Thyroid gland (tissue), 4 donors: ENCODE data around the gene DHX58. TPM values are rescaled to one million over a fixed set of nuclear protein-coding genes. Genes with fewer than 3 reads are reported as not detected.

Experiments
- DNase-seq, 2 donors: peaks; one replicate each; pipeline ENCODE4 v3.0.0-alpha.2; 2019
- H3K27ac ChIP-seq, 3 donors: fragments of 200-600 bp; sonication (generic); 1 replicate in 2 of 3; 2 replicates in 1 of 3; pipeline ENCODE4 v1.5.1; 2016 to 2019; ENCODE audit warnings: mild to moderate bottlenecking in 1 of 3, moderate library complexity in 1 of 3
- H3K27me3 ChIP-seq: fragments of 200-600 bp; sonication (generic); one replicate; pipeline ENCODE4 v1.5.1; 2019
- H3K36me3 ChIP-seq, 2 donors: fragments of 200-600 bp; sonication (generic); one replicate each; pipeline ENCODE4 v1.5.1; 2016 to 2019
- H3K4me1 ChIP-seq, 2 donors: fragments of 200-600 bp; sonication (generic); one replicate each; pipeline ENCODE4 v1.5.1; 2017 to 2019
- H3K4me3 ChIP-seq, 3 donors: fragments of 200-600 bp; sonication (generic); replicated peaks in 1 of 3; 1 replicate in 2 of 3; 2 replicates in 1 of 3; pipeline ENCODE4 v1.5.1; 2016; ENCODE audit warnings: mild to moderate bottlenecking in 1 of 3
- H3K9me3 ChIP-seq: fragments of 200-600 bp; sonication (generic); one replicate; pipeline ENCODE4 v1.5.1; 2017
- POLR2A ChIP-seq, 2 donors: fragments of 450-650 bp; IDR thresholded peaks; one replicate each; pipeline ENCODE4 v1.6.1; 2017; ENCODE audit warnings: antibody characterized with exemption in 2 of 2, mild to moderate bottlenecking in 2 of 2, moderate library complexity in 1 of 2
- WGBS, 2 donors: methylation state at CpG; one replicate each; pipeline ENCODE4 v1.1.5; 2017; 5-methylcytosine and 5-hydroxymethylcytosine counted together
- intact Hi-C: fragments of 100-400 bp; cut with DNase I; formaldehyde crosslinking; loops from one replicate; pipeline ENCODE4 v1.15.1; 2023
- total RNA-seq, 4 donors: library from RNA; depleted of rRNA; stranded (reverse); fragments of >200 nt; gene quantifications; one replicate each; pipeline ENCODE4 v1.2.3, GENCODE V29; 2016
- TF ChIP-seq, protein P1 (sequence below), 6 experiments: fragments of 200-600 bp in 3 of 6; fragments of 450-650 bp in 3 of 6; sonication (generic) in 3 of 6; IDR thresholded peaks; one replicate each; pipeline ENCODE4 v1.5.1; 2016 to 2019; ENCODE audit warnings: antibody characterized with exemption in 6 of 6, mild to moderate bottlenecking in 2 of 6, inconsistent platforms in 1 of 6, moderate library complexity in 1 of 6

DHX58 gene
- total RNA-seq, 4 donors from 2014 or later: 6.4 to 12.9 (median 9.7) TPM

DNA sequence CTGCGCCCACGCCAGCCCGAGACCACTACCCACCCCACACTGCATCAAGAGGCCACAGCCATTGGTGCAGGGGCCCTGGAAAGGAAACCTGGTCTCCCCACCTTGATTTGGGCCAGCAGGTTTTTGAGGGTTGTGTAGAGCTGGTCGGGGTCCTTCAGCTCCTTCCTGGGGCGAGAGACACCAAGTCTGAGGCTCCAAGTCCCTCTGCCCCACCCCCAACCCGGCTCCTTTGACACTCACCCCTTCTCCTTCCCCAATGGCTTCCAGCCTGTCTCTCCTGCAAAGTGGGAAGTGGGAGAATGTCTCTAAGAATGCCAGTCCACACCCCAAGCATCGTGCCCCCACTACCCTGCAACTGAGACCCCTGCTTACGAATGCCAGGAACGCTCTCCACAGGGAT lies 1.6 kb upstream of the DHX58 start:
- H3K9me3 ChIP-seq: no peaks in the 10 kb centered on the region
- peaks cover 13 to 21% of the 10 kb centered on the region in 2 donors for H3K4me1 ChIP-seq
- no peak overlapping the region for H3K4me3 ChIP-seq
- intact Hi-C loops: no loop called here
- no peaks in the 10 kb centered on the region for H3K27me3 ChIP-seq
- no peaks in the 10 kb centered on the region for H3K36me3 ChIP-seq
- DNase-seq: no peak
- TF ChIP-seq, protein P1, sequence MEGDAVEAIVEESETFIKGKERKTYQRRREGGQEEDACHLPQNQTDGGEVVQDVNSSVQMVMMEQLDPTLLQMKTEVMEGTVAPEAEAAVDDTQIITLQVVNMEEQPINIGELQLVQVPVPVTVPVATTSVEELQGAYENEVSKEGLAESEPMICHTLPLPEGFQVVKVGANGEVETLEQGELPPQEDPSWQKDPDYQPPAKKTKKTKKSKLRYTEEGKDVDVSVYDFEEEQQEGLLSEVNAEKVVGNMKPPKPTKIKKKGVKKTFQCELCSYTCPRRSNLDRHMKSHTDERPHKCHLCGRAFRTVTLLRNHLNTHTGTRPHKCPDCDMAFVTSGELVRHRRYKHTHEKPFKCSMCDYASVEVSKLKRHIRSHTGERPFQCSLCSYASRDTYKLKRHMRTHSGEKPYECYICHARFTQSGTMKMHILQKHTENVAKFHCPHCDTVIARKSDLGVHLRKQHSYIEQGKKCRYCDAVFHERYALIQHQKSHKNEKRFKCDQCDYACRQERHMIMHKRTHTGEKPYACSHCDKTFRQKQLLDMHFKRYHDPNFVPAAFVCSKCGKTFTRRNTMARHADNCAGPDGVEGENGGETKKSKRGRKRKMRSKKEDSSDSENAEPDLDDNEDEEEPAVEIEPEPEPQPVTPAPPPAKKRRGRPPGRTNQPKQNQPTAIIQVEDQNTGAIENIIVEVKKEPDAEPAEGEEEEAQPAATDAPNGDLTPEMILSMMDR (IDR thresholded peaks at IDR 0.05): no peak
- no peak for TF ChIP-seq POLR2A (IDR thresholded peaks at IDR 0.05)
- H3K27ac ChIP-seq: no peak overlapping the region
- 85 to 96% methylated on average over 4 to 9 of the region's 9 CpGs for WGBS, 2 donors

- Histone ChIP-seq H3K4me3 (no peak overlapping the region), H3K27ac (peak overlapping the region in 2 of 3 donors; percentile 71 to 88), H3K36me3 (no peaks in the 10 kb centered on the region), H3K9me3 (no peaks in the 10 kb centered on the region), H3K4me1 (peaks cover 13 to 21% of the 10 kb centered on the region in 2 donors), H3K27me3 (no peaks in the 10 kb centered on the region)
- TF ChIP-seq, protein P1 (IDR thresholded peaks at IDR 0.05): no peak
- TF ChIP-seq POLR2A (IDR thresholded peaks at IDR 0.05): no peak
- intact Hi-C loops: no loop called here
- DNase-seq: no peak
- WGBS, 2 donors: 89 to 92% methylated on average over 8 to 27 of the region's 28 CpGs
Measured at GRCh38 chr17:42113293-42114069, 967 bp upstream of the DHX58 start.

- 16 to 35% methylated on average over 7 to 11 of the region's 12 CpGs for WGBS, 2 donors
- peak overlapping the region; percentile 4 to 41 (median 24) for H3K4me3 ChIP-seq
- no peaks in the 10 kb centered on the region for H3K27me3 ChIP-seq
- intact Hi-C loops: no loop called here
- TF ChIP-seq, protein P1 (IDR thresholded peaks at IDR 0.05): no peak
- no peaks in the 10 kb centered on the region for H3K36me3 ChIP-seq
- peaks cover 13 to 21% of the 10 kb centered on the region in 2 donors for H3K4me1 ChIP-seq
- peak; percentile 54 to 55 for DNase-seq
- H3K9me3 ChIP-seq: no peaks in the 10 kb centered on the region
- peak overlapping the region; percentile 71 to 88 (median 83) for H3K27ac ChIP-seq
Measured at GRCh38 chr17:42111871-42112551, 503 bp downstream of the DHX58 start.

DNA sequence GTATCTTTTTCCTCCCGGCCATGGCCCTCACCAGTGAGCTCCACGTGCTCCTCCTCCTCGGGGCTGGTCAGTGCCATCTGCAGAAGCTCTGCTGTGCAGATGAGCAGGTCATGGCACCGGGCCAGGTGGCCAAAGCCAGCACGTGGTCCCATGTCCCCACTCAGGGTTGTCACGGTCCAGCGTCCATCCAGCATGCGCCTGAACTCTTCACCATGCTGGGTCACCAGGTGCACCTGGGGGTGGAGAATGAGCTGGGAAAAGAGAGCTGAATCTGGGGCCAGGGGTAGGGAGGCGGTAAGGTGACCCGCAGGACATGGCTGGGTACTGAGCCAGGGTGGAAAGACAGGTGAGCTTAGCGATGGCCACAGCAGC lies 1.3 kb downstream of the DHX58 start:
- DNase-seq: peak; percentile 46 to 52
- Histone ChIP-seq H3K27ac (no peak overlapping the region), H3K4me1 (peaks cover 13 to 21% of the 10 kb centered on the region in 2 donors), H3K27me3 (no peaks in the 10 kb centered on the region), H3K36me3 (no peaks in the 10 kb centered on the region), H3K9me3 (no peaks in the 10 kb centered on the region), H3K4me3 (no peak overlapping the region)
- intact Hi-C loops: no loop called here
- 66 to 70% methylated on average over 9 to 11 of the region's 11 CpGs for WGBS, 2 donors
- no peak for TF ChIP-seq POLR2A (IDR thresholded peaks at IDR 0.05)
- TF ChIP-seq, protein P1 (IDR thresholded peaks at IDR 0.05): no peak
